Measurements from ENCODE around the gene PCP4. TPM values are rescaled to one million over a fixed set of nuclear protein-coding genes. Genes with fewer than 3 reads are reported as not detected.

Gene PCP4
- total and polyA plus RNA-seq, 10 of the 15 experiments (the other 5 are each of a cell fraction or from before 2014, with no cell fraction given), result not detected

GRCh38 chr21:39913706-39914305 is 46.6 kb downstream of the PCP4 start:
- no peak for TF ChIP-seq E2F8 (IDR thresholded peaks at IDR 0.05; ENCODE audit: low read depth, partially characterized antibody)
- TF ChIP-seq JUND (IDR thresholded peaks at IDR 0.05; ENCODE audit: low read depth, low read length), result no peak
- TF ChIP-seq ZNF384 (IDR thresholded peaks at IDR 0.05; ENCODE audit: borderline replicate concordance, low read depth, low read length), result no peak
- no peak for TF ChIP-seq ASH2L (IDR thresholded peaks at IDR 0.05; ENCODE audit: borderline replicate concordance, low read depth)
- TF ChIP-seq MTA3 (IDR thresholded peaks at IDR 0.05; ENCODE audit: borderline replicate concordance, low read length), result no peak
- TF ChIP-seq NR2C2 (IDR thresholded peaks at IDR 0.05; ENCODE audit: borderline replicate concordance, control insufficient read depth, insufficient read length, low read depth), result no peak
- no peak for TF ChIP-seq MXI1 (IDR thresholded peaks at IDR 0.05; ENCODE audit: low read depth, low read length)
- TF ChIP-seq SMARCA5 (IDR thresholded peaks at IDR 0.05), result no peak
- TF ChIP-seq, protein P1, sequence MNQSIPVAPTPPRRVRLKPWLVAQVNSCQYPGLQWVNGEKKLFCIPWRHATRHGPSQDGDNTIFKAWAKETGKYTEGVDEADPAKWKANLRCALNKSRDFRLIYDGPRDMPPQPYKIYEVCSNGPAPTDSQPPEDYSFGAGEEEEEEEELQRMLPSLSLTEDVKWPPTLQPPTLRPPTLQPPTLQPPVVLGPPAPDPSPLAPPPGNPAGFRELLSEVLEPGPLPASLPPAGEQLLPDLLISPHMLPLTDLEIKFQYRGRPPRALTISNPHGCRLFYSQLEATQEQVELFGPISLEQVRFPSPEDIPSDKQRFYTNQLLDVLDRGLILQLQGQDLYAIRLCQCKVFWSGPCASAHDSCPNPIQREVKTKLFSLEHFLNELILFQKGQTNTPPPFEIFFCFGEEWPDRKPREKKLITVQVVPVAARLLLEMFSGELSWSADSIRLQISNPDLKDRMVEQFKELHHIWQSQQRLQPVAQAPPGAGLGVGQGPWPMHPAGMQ (IDR thresholded peaks at IDR 0.05; ENCODE audit: borderline replicate concordance), result no peak
- no peak for TF ChIP-seq FOXK2 (IDR thresholded peaks at IDR 0.05)
- DNase-seq (ENCODE audit: low read depth, low spot score) (no peak), ATAC-seq (no peak), FAIRE-seq (no peak)
- no peak overlapping the region for H3K9ac ChIP-seq (ENCODE audit: control insufficient read depth, insufficient read depth, low read length)
- H4K20me1 ChIP-seq (ENCODE audit: control insufficient read depth, insufficient read depth), result no peaks in the 10 kb centered on the region
- H3K4me1 ChIP-seq (ENCODE audit: control insufficient read depth, insufficient read depth, low read length), result no peaks in the 10 kb centered on the region
- 16% methylated on average over 8 of the region's 8 CpGs for WGBS (ENCODE audit: insufficient coverage, insufficient replicate concordance, low lambda C conversion rate, missing lambda C conversion rate)
- no peak overlapping the region for H3K4me2 ChIP-seq (ENCODE audit: control insufficient read depth, insufficient read depth)
- H3K27me3 ChIP-seq (replicated peaks in 1 of 2; ENCODE audit: control insufficient read depth in 2 of 2, insufficient read depth in 2 of 2, low read length in 1 of 2), result no peaks in the 10 kb centered on the region
- BruUV-seq (replicated peaks), result no TSS peak
- intact Hi-C loops (cut with micrococcal nuclease; ENCODE audit: unreplicated experiment) (no loop called here), in situ Hi-C loops (cut with MboI) (no loop called here)
- RAD21 ChIA-PET (ENCODE audit: unreplicated experiment), result no interaction called here
- H3K36me3 ChIP-seq (ENCODE audit: control insufficient read depth in 2 of 2, insufficient read depth in 2 of 2, low read length in 1 of 2), result no peaks in the 10 kb centered on the region
- POLR2A ChIA-PET, result no interaction called here
- H3K4me3 ChIP-seq, result no peak overlapping the region
- no peak overlapping the region for H2AFZ ChIP-seq (ENCODE audit: control insufficient read depth, low read depth, low read length)
- SMC1A ChIA-PET (ENCODE audit: uncharacterized antibody, unreplicated experiment), result no interaction called here
- H3K9me3 ChIP-seq (replicated peaks; ENCODE audit: control insufficient read depth, insufficient read depth, low read length), result no peaks in the 10 kb centered on the region; the same call in 2 of the 3 replicates
- no peak overlapping the region for H3K27ac ChIP-seq (ENCODE audit: control insufficient read depth, insufficient read depth)
- no peaks in the 10 kb centered on the region for H3K79me2 ChIP-seq (ENCODE audit: control insufficient read depth, insufficient read depth, low read length)
- CTCF ChIA-PET, result no interaction called here
